Measurements from ENCODE around the gene SLC25A21. TPM values are rescaled to one million over a fixed set of nuclear protein-coding genes. Genes with fewer than 3 reads are reported as not detected.
"Not testable (repeated sequence)": the region's sequence is repeated elsewhere in the genome, so short reads cannot be mapped to it uniquely, and the experiment has no call there.

SLC25A21 gene
- total RNA-seq, 1 donor from 2014 or later = 6.4 TPM

GRCh38 chr14:37187294-37187693, 14.9 kb upstream of the SLC25A21 start:
- H2AFZ ChIP-seq (replicated peaks) = no peak overlapping the region
- H3K36me3 Mint-ChIP-seq = peaks cover 2% of the 10 kb centered on the region
- no peak overlapping the region for H3K9ac ChIP-seq
- TF ChIP-seq EZH2phosphoT487 (IDR thresholded peaks at IDR 0.05) (no peak), EZH2 (IDR thresholded peaks at IDR 0.05) (no peak), CTCF (IDR thresholded peaks at IDR 0.05) (no peak)
- H3K9me3 ChIP-seq (ENCODE audit: low read depth) = no peaks in the 10 kb centered on the region
- H3K9me3 Mint-ChIP-seq = peaks cover 4% of the 10 kb centered on the region
- no peaks in the 10 kb centered on the region for H4K20me1 ChIP-seq (ENCODE audit: low read depth)
- H3K4me1 ChIP-seq = no peaks in the 10 kb centered on the region
- H3K36me3 ChIP-seq = no peaks in the 10 kb centered on the region
- H3K4me2 ChIP-seq = no peak overlapping the region
- peaks cover 9% of the 10 kb centered on the region for H3K27me3 Mint-ChIP-seq (ENCODE audit: insufficient read depth, low read depth)
- no peak for DNase-seq (ENCODE audit: low spot score)
- no peak overlapping the region for H3K4me3 ChIP-seq
- no peaks in the 10 kb centered on the region for H3K79me2 ChIP-seq (ENCODE audit: low read depth)
- H3K27me3 ChIP-seq = no peaks in the 10 kb centered on the region
- H3K27ac ChIP-seq = no peak overlapping the region
- no peak overlapping the region for H3K4me3 Mint-ChIP-seq
- H3K27ac Mint-ChIP-seq = no peak overlapping the region
- no peaks in the 10 kb centered on the region for H3F3A ChIP-seq (ENCODE audit: low read depth)
- no peaks in the 10 kb centered on the region for H3K4me1 Mint-ChIP-seq

GRCh38 chr14:37186865-37187264, 14.5 kb upstream of the SLC25A21 start:
- Histone ChIP-seq H3K27ac (no peak overlapping the region), H3K4me2 (no peak overlapping the region), H3K9ac (no peak overlapping the region), H3K4me3 (no peak overlapping the region), H3K79me2 (ENCODE audit: low read depth) (no peaks in the 10 kb centered on the region), H4K20me1 (ENCODE audit: low read depth) (no peaks in the 10 kb centered on the region), H3K36me3 (no peaks in the 10 kb centered on the region), H3K4me1 (no peaks in the 10 kb centered on the region), H3F3A (ENCODE audit: low read depth) (no peaks in the 10 kb centered on the region), H2AFZ (replicated peaks) (no peak overlapping the region), H3K9me3 (ENCODE audit: low read depth) (no peaks in the 10 kb centered on the region), H3K27me3 (no peaks in the 10 kb centered on the region)
- DNase-seq (ENCODE audit: low spot score) = no peak
- peaks cover 6% of the 10 kb centered on the region for H3K27me3 Mint-ChIP-seq (ENCODE audit: insufficient read depth, low read depth)
- TF ChIP-seq CTCF (IDR thresholded peaks at IDR 0.05) = no peak
- TF ChIP-seq EZH2phosphoT487 (IDR thresholded peaks at IDR 0.05) = no peak
- no peak for TF ChIP-seq EZH2 (IDR thresholded peaks at IDR 0.05)
- no peaks in the 10 kb centered on the region for H3K4me1 Mint-ChIP-seq
- peaks cover 4% of the 10 kb centered on the region for H3K9me3 Mint-ChIP-seq
- no peak overlapping the region for H3K4me3 Mint-ChIP-seq
- H3K27ac Mint-ChIP-seq = no peak overlapping the region
- peaks cover 2% of the 10 kb centered on the region for H3K36me3 Mint-ChIP-seq

- Mint-ChIP-seq H3K27ac (no peak overlapping the region), H3K9me3 (peaks cover 2% of the 10 kb centered on the region), H3K36me3 (peaks cover 2% of the 10 kb centered on the region), H3K4me3 (no peak overlapping the region), H3K27me3 (ENCODE audit: insufficient read depth, low read depth) (peaks cover 4% of the 10 kb centered on the region), H3K4me1 (no peaks in the 10 kb centered on the region)
- H3F3A ChIP-seq (ENCODE audit: low read depth) = no peaks in the 10 kb centered on the region
- TF ChIP-seq EZH2 (IDR thresholded peaks at IDR 0.05) (no peak), CTCF (IDR thresholded peaks at IDR 0.05) (no peak), EZH2phosphoT487 (IDR thresholded peaks at IDR 0.05) (no peak)
- H3K27ac ChIP-seq = no peak overlapping the region
- no peaks in the 10 kb centered on the region for H3K79me2 ChIP-seq (ENCODE audit: low read depth)
- H3K27me3 ChIP-seq = no peaks in the 10 kb centered on the region
- no peak overlapping the region for H3K4me2 ChIP-seq
- H3K9ac ChIP-seq = no peak overlapping the region
- H2AFZ ChIP-seq (replicated peaks) = no peak overlapping the region
- DNase-seq (ENCODE audit: low spot score) = no peak
- no peaks in the 10 kb centered on the region for H3K9me3 ChIP-seq (ENCODE audit: low read depth)
- no peak overlapping the region for H3K4me3 ChIP-seq
- no peaks in the 10 kb centered on the region for H3K4me1 ChIP-seq
- no peaks in the 10 kb centered on the region for H3K36me3 ChIP-seq
- no peaks in the 10 kb centered on the region for H4K20me1 ChIP-seq (ENCODE audit: low read depth)
These were observed 13.3 kb upstream of the SLC25A21 start for GRCh38 chr14:37185670-37186069.

GRCh38 chr14:37184520-37184919, 12.1 kb upstream of the SLC25A21 start:
- H2AFZ ChIP-seq (replicated peaks); H3K9ac ChIP-seq; H3K4me1 ChIP-seq; H3K79me2 ChIP-seq (ENCODE audit: low read depth); H3K9me3 Mint-ChIP-seq; H3F3A ChIP-seq (ENCODE audit: low read depth); H3K4me3 ChIP-seq; H3K4me3 Mint-ChIP-seq; H3K9me3 ChIP-seq (ENCODE audit: low read depth); H4K20me1 ChIP-seq (ENCODE audit: low read depth); H3K27ac ChIP-seq; H3K36me3 ChIP-seq; H3K4me2 ChIP-seq; H3K27me3 Mint-ChIP-seq (ENCODE audit: insufficient read depth, low read depth); H3K27ac Mint-ChIP-seq; H3K4me1 Mint-ChIP-seq; DNase-seq (ENCODE audit: low spot score); H3K27me3 ChIP-seq; H3K36me3 Mint-ChIP-seq: not testable (repeated sequence)
